Measurements from ENCODE around the gene DPP9. TPM values are rescaled to one million over a fixed set of nuclear protein-coding genes. Genes with fewer than 3 reads are reported as not detected.

The DPP9 gene
- total and polyA plus RNA-seq, 2 of the 13 experiments (the other 11 are each of a cell fraction or from before 2014, with no cell fraction given) = 8.4 to 25.8 TPM

DNA sequence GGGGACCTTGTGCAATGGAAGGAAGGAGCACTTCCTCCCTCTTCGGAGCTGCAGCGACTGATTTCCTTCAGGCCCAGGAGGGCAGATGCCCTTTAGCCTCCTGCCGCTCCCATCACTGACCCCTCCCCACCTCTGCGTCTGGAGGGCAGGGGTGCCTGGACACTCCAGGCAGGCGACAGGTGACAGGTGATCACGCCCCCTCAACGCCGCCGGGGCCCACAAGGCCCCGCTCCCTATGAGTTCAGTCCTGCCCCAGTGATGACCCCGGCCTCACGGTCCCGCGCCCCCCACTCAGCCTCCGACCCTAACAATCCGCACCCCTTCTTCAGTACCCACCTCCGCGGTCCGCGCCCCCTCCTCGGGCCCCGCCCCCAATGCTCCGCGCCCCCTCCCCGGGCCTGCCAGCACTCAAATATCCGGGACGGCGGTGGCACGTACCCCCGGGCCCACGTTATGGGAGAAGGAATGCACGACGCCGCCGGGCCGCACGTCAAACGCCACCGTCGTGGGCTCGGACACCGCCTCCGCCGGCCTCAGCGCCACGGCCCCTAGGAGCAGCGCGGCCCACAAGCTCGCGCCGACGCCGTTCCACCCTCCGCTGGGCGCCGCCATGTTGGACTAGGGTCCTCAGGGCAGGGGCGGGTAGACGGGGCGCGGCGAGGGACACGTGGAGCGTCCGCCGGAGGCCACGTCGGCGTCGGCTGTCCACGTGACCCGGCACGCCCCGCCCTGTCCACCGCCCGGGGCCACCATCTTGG lies 53.7 kb downstream of the DPP9 start, which contains the start of gene MYDGF (continued):
- no peak for TF ChIP-seq MEF2D (CRISPR knock-in tag; IDR thresholded peaks at IDR 0.05)
- no peak for TF ChIP-seq SUZ12 (IDR thresholded peaks at IDR 0.05; ENCODE audit: low read depth, low read length)
- TF ChIP-seq, protein P1, sequence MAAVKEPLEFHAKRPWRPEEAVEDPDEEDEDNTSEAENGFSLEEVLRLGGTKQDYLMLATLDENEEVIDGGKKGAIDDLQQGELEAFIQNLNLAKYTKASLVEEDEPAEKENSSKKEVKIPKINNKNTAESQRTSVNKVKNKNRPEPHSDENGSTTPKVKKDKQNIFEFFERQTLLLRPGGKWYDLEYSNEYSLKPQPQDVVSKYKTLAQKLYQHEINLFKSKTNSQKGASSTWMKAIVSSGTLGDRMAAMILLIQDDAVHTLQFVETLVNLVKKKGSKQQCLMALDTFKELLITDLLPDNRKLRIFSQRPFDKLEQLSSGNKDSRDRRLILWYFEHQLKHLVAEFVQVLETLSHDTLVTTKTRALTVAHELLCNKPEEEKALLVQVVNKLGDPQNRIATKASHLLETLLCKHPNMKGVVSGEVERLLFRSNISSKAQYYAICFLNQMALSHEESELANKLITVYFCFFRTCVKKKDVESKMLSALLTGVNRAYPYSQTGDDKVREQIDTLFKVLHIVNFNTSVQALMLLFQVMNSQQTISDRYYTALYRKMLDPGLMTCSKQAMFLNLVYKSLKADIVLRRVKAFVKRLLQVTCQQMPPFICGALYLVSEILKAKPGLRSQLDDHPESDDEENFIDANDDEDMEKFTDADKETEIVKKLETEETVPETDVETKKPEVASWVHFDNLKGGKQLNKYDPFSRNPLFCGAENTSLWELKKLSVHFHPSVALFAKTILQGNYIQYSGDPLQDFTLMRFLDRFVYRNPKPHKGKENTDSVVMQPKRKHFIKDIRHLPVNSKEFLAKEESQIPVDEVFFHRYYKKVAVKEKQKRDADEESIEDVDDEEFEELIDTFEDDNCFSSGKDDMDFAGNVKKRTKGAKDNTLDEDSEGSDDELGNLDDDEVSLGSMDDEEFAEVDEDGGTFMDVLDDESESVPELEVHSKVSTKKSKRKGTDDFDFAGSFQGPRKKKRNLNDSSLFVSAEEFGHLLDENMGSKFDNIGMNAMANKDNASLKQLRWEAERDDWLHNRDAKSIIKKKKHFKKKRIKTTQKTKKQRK (IDR thresholded peaks at IDR 0.05; ENCODE audit: low read length) = no peak
- TF ChIP-seq, protein P2, sequence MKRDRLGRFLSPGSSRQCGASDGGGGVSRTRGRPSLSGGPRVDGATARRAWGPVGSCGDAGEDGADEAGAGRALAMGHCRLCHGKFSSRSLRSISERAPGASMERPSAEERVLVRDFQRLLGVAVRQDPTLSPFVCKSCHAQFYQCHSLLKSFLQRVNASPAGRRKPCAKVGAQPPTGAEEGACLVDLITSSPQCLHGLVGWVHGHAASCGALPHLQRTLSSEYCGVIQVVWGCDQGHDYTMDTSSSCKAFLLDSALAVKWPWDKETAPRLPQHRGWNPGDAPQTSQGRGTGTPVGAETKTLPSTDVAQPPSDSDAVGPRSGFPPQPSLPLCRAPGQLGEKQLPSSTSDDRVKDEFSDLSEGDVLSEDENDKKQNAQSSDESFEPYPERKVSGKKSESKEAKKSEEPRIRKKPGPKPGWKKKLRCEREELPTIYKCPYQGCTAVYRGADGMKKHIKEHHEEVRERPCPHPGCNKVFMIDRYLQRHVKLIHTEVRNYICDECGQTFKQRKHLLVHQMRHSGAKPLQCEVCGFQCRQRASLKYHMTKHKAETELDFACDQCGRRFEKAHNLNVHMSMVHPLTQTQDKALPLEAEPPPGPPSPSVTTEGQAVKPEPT (CRISPR knock-in tag; IDR thresholded peaks at IDR 0.05; ENCODE audit: low read depth) = no peak
- TF ChIP-seq, protein P3, sequence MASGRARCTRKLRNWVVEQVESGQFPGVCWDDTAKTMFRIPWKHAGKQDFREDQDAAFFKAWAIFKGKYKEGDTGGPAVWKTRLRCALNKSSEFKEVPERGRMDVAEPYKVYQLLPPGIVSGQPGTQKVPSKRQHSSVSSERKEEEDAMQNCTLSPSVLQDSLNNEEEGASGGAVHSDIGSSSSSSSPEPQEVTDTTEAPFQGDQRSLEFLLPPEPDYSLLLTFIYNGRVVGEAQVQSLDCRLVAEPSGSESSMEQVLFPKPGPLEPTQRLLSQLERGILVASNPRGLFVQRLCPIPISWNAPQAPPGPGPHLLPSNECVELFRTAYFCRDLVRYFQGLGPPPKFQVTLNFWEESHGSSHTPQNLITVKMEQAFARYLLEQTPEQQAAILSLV (CRISPR knock-in tag; IDR thresholded peaks at IDR 0.05; ENCODE audit: borderline replicate concordance) = peak; percentile 77
- TF ChIP-seq, protein P4, sequence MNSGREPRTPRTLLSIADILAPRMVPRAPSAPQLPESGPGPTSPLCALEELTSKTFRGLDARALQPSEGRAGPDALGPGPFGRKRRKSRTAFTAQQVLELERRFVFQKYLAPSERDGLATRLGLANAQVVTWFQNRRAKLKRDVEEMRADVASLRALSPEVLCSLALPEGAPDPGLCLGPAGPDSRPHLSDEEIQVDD (CRISPR knock-in tag; IDR thresholded peaks at IDR 0.05; ENCODE audit: borderline replicate concordance) = peak; percentile 46; the same call in 1 of the 2 replicates
- TF ChIP-seq ZNF792 (CRISPR knock-in tag; IDR thresholded peaks at IDR 0.05) = no peak
- 0 out of 2 replicates have a peak, but pooled peaks have one; percentile 1 for TF ChIP-seq ZNF160 (CRISPR knock-in tag; IDR thresholded peaks at IDR 0.05)
- no peak for TF ChIP-seq MTF2 (CRISPR knock-in tag; IDR thresholded peaks at IDR 0.05; ENCODE audit: borderline replicate concordance)
- TF ChIP-seq ZNF879 (CRISPR knock-in tag; IDR thresholded peaks at IDR 0.05) = no peak
- no peak for TF ChIP-seq ZNF354B (CRISPR knock-in tag; IDR thresholded peaks at IDR 0.05)
- no peak for TF ChIP-seq ONECUT2 (CRISPR knock-in tag; IDR thresholded peaks at IDR 0.05)
- TF ChIP-seq ZBTB38 (CRISPR knock-in tag; IDR thresholded peaks at IDR 0.05) = peak; percentile 9; the same call in 1 of the 2 replicates
- TF ChIP-seq ZNF343 (CRISPR knock-in tag; IDR thresholded peaks at IDR 0.05) = peak; percentile 44; the same call in 1 of the 2 replicates
- peak; percentile 92 for TF ChIP-seq GATAD1 (CRISPR knock-in tag; IDR thresholded peaks at IDR 0.05)
- TF ChIP-seq ELF4 (CRISPR knock-in tag; IDR thresholded peaks at IDR 0.05; ENCODE audit: borderline replicate concordance) = 0 out of 2 replicates have a peak, but pooled peaks have one; percentile 18
- TF ChIP-seq HCFC1 (IDR thresholded peaks at IDR 0.05; ENCODE audit: low read depth, low read length) = peak; percentile 50; the same call in 1 of the 2 replicates
- TF ChIP-seq ZNF329 (CRISPR knock-in tag; IDR thresholded peaks at IDR 0.05; ENCODE audit: low read depth) = peak; percentile 63; the same call in 1 of the 2 replicates
- no peak; the same call in 1 of the 2 replicates for TF ChIP-seq ZNF558 (CRISPR knock-in tag; IDR thresholded peaks at IDR 0.05; ENCODE audit: borderline replicate concordance)
- peak; percentile 84 for TF ChIP-seq KDM5A (IDR thresholded peaks at IDR 0.05; ENCODE audit: borderline replicate concordance, low read length)
- TF ChIP-seq ZFY (CRISPR knock-in tag; IDR thresholded peaks at IDR 0.05) = peak; percentile 95
- TF ChIP-seq, protein P5, sequence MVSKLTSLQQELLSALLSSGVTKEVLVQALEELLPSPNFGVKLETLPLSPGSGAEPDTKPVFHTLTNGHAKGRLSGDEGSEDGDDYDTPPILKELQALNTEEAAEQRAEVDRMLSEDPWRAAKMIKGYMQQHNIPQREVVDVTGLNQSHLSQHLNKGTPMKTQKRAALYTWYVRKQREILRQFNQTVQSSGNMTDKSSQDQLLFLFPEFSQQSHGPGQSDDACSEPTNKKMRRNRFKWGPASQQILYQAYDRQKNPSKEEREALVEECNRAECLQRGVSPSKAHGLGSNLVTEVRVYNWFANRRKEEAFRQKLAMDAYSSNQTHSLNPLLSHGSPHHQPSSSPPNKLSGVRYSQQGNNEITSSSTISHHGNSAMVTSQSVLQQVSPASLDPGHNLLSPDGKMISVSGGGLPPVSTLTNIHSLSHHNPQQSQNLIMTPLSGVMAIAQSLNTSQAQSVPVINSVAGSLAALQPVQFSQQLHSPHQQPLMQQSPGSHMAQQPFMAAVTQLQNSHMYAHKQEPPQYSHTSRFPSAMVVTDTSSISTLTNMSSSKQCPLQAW (CRISPR knock-in tag; IDR thresholded peaks at IDR 0.05) = no peak; the same call in 1 of the 2 replicates
